Mammary epithelial cell (primary cell): ENCODE measurements around the gene ABCA1.

Source experiments
- EZH2 ChIP-seq: IDR thresholded peaks from 2 replicates; pipeline ENCODE4 v1.6.1; 2012; ENCODE audit warnings: low read length, inconsistent platforms, borderline replicate concordance
- TF ChIP-seq, protein P1 (sequence below), 2 donors: IDR thresholded peaks in 1 of 2; conservative IDR thresholded peaks in 1 of 2; 2 replicates each; pipeline ENCODE4 v1.5.1; 2011 to 2012; ENCODE audit warnings: inconsistent platforms in 2 of 2, low read length in 2 of 2, mild to moderate bottlenecking in 2 of 2, control low read depth in 1 of 2, low read depth in 1 of 2; ENCODE audit not compliant: insufficient read depth in 1 of 2; ENCODE audit errors: extremely low read depth in 1 of 2

DNA sequence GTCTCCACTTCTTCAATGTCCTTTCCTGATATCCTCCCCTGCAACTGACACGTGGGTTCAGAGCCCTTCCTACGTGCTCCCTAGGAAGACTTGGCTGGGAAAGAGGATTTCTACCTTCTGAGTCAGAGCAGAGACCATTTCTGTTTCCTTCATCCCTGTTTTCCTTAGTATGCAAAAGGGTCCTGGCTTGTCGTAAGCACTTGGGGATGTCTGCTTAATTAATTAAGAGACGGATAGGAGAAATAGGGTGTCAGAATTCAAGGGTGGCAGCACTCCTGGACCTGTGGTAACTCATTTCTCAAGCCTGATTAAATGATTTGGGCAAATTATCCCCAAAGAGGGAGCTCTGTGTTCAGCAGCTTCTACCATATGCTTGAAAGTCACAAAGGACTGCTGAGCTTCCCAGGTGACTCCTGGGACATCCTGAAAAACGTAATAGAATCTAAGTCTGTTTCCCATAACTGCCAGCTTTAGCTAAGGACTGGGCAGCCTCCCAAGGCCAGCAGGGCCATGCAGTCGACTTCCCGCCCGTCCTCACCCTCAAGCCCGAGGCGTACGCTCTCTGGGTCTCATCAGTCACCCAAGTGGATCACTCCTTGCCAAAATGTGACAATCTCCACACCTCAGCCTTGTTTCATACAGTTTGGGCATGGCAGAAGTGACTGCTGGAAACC lies 20.5 kb downstream of the ABCA1 start:
- TF ChIP-seq, protein P1, sequence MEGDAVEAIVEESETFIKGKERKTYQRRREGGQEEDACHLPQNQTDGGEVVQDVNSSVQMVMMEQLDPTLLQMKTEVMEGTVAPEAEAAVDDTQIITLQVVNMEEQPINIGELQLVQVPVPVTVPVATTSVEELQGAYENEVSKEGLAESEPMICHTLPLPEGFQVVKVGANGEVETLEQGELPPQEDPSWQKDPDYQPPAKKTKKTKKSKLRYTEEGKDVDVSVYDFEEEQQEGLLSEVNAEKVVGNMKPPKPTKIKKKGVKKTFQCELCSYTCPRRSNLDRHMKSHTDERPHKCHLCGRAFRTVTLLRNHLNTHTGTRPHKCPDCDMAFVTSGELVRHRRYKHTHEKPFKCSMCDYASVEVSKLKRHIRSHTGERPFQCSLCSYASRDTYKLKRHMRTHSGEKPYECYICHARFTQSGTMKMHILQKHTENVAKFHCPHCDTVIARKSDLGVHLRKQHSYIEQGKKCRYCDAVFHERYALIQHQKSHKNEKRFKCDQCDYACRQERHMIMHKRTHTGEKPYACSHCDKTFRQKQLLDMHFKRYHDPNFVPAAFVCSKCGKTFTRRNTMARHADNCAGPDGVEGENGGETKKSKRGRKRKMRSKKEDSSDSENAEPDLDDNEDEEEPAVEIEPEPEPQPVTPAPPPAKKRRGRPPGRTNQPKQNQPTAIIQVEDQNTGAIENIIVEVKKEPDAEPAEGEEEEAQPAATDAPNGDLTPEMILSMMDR (conservative IDR thresholded peaks at IDR 0.05 in 1 of 2, IDR thresholded peaks at IDR 0.05 in 1 of 2; ENCODE audit: extremely low read depth in 1 of 2, insufficient read depth in 1 of 2, low read depth in 1 of 2, low read length in 2 of 2): no peak
- no peak for TF ChIP-seq EZH2
